LNCAP (cell line): Measurements from ENCODE around the gene AMN.

Experiments used
- TF ChIP-seq, protein P1 (sequence below): fragments of 450-650 bp; IDR thresholded peaks from 2 replicates; pipeline ENCODE4 v1.5.1; 2017; ENCODE audit warnings: mild to moderate bottlenecking

The AMN gene

DNA sequence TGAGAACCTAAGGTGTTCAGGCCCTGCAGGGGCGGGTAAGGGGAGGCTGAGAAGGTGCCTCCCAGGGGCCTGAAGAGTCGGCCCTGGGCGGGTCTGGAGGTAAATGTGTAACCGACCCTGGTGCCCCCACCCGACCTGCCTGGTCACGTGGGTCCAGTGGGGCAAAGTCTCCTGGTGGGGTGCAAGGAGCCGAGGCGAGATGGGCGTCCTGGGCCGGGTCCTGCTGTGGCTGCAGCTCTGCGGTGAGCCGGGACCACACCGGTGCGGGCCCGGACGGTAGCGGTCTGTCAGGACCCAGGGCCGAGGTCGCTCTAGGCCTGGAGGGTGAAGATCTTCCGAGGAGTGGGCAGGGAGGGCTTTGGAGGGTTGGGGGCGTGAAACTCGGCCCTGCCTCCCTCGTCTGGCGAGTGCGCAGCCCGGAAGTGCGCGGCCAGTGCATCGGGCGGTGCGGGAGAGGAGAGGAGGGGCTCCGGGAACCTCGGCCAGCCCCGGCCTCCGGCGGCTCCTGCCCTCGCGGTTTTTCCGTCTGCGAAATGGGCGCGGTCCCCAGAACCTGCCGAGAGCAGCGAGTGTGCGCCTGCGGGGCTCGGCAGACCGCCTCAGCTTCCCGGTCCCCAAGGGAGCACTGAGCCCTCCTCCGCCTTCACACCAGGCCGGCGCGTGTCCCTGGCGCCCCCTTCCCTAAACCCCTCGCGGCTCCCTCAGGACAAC is at the start of gene AMN:
Gene AMN (plus strand): TSS at position 174 of the 711 bp plus-strand sequence. CDS start 26 bp downstream, at position 200.
- TF ChIP-seq, protein P1, sequence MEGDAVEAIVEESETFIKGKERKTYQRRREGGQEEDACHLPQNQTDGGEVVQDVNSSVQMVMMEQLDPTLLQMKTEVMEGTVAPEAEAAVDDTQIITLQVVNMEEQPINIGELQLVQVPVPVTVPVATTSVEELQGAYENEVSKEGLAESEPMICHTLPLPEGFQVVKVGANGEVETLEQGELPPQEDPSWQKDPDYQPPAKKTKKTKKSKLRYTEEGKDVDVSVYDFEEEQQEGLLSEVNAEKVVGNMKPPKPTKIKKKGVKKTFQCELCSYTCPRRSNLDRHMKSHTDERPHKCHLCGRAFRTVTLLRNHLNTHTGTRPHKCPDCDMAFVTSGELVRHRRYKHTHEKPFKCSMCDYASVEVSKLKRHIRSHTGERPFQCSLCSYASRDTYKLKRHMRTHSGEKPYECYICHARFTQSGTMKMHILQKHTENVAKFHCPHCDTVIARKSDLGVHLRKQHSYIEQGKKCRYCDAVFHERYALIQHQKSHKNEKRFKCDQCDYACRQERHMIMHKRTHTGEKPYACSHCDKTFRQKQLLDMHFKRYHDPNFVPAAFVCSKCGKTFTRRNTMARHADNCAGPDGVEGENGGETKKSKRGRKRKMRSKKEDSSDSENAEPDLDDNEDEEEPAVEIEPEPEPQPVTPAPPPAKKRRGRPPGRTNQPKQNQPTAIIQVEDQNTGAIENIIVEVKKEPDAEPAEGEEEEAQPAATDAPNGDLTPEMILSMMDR, result no peak

DNA sequence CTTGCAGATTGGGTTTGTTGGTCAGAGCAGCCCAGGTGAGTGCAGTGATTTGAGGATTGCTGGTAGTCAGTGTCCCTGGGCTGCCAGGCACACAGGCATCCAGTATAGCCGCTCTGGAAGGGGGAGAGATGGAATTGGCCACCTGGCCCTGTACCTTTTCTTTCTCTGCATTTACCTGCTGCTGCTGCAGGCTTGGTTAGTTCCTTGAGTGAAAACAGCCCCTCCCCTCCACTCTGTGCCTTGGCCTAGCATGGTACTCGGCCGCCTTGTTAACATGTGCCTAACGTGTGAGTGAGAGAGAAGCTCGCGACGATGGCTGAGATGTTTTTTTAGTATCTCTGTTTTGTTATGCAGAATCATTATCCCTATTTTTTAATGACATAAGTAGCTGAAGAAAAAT is 49.3 kb upstream of the AMN start:
- TF ChIP-seq, protein P1, result no peak

DNA sequence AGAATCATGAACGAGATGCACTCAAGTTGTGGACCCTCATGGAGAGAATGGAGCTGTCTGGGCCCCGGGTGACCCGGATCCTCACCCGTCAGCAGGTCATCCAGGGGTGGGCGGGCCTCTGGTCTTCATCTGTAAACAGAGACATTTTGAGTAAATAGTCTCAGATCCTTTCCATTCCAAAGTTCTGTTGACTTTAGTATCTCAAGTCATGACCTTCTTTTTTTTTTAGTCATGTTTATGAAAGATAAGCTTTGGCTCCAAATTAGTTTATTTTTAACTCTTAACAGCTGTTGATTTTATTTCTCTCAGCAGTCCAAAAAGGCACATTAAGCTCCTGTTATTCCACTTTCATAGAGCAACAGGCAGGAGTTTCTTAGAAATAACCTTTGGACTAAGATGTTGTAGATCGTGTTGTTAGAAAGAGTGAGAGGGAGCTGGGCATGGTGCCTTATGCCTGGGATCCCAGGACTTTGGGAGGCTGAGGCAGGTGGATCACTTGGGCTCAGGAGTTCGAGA is 48.9 kb upstream of the AMN start:
- TF ChIP-seq, protein P1, result no peak

DNA sequence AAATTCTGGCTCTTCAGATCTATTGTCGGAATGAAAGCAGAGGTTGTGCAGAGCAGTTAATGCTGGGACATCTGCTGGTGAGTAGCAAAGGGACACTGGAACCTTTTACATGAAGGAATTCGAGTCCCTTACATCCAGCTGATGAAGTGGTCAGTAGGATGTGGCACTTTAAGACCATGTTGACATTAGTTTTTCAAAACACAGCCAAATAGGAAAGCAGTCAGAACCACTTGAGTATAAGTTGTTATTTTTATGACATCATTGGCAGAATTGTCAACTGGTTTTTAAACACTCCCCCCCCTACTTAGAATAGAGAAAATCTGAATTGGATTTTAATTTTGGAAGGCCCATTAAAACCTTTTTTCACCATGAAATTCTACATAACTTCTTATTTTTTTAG is 46.8 kb upstream of the AMN start:
- TF ChIP-seq, protein P1, result no peak

DNA sequence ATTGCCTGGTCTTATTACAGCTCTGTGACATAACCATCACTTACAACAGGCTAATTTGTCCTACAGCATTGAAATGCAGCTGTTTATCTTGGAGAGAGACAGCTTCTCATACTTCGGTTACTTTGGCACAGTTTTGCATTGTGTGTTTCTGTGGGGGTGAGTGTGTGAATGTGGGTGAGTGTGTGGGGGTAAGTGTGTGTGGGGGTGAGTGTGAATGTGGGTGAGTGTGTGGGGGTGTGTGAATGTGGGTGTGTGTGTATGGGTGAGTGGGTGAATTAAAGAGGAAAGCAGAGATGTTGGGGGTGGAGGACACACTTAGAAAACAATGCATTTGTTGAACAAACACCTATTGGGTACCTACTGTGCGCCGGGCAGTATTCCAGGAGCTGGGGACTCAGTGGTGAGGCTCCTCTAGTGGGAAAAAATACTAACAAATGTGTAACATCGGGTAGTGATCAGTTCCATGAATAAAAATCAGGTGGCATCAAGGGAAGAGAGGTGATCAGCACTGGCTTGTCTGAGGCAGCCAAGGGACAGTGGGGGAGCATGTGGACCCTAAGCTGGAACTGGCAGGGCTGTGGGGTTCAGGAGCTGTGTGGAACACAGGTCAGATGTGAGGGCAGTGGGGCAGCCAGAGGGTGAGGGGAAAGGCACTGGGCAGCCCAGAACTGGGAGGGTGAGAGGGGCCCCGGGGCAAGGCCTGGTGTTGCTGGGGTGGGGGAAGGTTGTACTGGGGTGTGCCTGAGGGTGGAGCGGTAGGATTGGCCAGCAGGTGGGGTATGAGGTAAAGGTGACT is 44.1 kb upstream of the AMN start:
- TF ChIP-seq, protein P1, result no peak

DNA sequence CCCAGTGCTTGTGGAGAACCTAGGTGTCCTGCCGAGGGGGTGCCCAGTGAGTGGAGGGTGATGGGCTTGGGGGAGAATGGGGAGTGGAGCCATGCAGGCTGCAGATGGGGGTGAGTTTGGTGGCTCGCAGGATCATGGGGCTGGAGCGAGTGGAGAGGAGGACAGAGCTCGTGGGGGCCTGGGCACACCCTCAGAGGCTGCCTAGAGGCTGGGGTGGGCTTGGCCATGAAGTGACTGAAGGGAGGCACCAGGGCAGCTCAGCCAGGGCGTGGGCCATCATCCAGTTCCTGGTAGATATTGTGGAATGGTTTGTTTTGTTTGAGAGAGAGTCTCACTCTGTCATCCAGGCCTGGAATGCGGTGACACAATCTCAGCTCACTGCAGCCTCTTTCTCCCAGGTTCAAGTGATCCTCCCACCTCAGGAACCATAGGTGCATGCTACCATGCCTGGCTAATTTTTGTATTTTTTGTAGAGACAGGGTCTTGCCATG is 43.4 kb upstream of the AMN start:
- TF ChIP-seq, protein P1, result no peak

DNA sequence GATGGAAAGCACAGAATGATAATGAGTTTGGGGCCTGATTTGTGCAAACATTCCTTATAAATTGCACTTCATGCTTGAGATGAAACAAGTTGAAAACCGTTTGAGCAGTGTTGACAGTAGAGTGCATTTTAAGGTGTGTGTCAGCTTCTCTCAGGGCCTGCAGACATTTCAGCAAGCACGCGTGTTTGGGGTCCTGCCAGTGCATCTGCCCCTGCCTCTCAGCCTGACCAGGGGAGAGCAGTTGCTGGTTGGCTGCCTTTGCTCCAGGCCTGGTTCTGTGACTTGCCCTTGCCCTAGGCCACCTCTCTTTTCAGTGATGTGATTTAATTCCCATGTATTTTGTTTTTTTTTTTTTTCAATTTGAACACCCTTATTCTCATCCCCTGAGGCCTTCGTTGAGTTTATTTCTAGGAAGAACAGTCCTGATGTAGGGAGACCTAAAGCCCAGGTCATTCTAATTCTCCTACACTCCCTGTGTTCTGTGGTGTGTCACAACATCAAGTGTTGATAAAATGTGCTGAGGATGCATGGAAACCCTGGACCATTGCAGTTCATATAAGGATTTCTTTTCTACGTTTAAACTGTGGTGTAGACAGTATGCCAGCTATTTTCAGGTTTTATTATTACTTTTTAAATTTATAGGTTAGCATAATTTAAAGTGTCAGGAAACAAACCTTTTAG is 40.1 kb upstream of the AMN start:
- TF ChIP-seq, protein P1, result no peak
